ENCODE results near the gene BOC. TPM values are rescaled to one million over a fixed set of nuclear protein-coding genes. Genes with fewer than 3 reads are reported as not detected.

Gene BOC
- total and polyA plus RNA-seq, 2 experiments from 2014 or later: 2.1 to 4.1 TPM

- no peak for TF ChIP-seq REST (IDR thresholded peaks at IDR 0.05; ENCODE audit: unreplicated experiment)
- TF ChIP-seq EZH2 (IDR thresholded peaks at IDR 0.05; ENCODE audit: low read depth, unreplicated experiment): no peak
- no peak for TF ChIP-seq ETS1 (IDR thresholded peaks at IDR 0.05)
- no peak for TF ChIP-seq POLR2AphosphoS5 (IDR thresholded peaks at IDR 0.05; ENCODE audit: low read depth)
- no peak for TF ChIP-seq ZNF114 (CRISPR knock-in tag; IDR thresholded peaks at IDR 0.05)
- TF ChIP-seq STAT1 (IDR thresholded peaks at IDR 0.05; ENCODE audit: unreplicated experiment): no peak
- TF ChIP-seq JUNB (IDR thresholded peaks at IDR 0.05; ENCODE audit: unreplicated experiment): no peak
- TF ChIP-seq ZNF331 (CRISPR knock-in tag; IDR thresholded peaks at IDR 0.05; ENCODE audit: low read depth): no peak
- no peak for TF ChIP-seq CTCF (conservative IDR thresholded peaks at IDR 0.05; ENCODE audit: low read depth in 2 of 2)
Measured at GRCh38 chr3:113314923-113315322, 103.6 kb downstream of the BOC start (continued).

- Histone ChIP-seq H3K27ac (ENCODE audit: low read depth) (no peak overlapping the region), H2AFZ (no peak overlapping the region; the same call in 1 of the 2 replicates), H3K9me2 (ENCODE audit: insufficient read depth) (no peaks in the 10 kb centered on the region; the same call in 1 of the 2 replicates), H3K36me3 (ENCODE audit: insufficient read depth) (no peaks in the 10 kb centered on the region), H3F3A (replicated peaks; ENCODE audit: low read depth) (no peaks in the 10 kb centered on the region), H3K79me2 (replicated peaks; ENCODE audit: insufficient read depth) (no peaks in the 10 kb centered on the region), H3K27me3 (ENCODE audit: insufficient read depth) (no peaks in the 10 kb centered on the region), H3K4me3 (no peak overlapping the region), H3K4me1 (ENCODE audit: insufficient read depth) (no peaks in the 10 kb centered on the region), H3K4me2 (no peak overlapping the region), H4K20me1 (replicated peaks; ENCODE audit: insufficient read depth) (no peaks in the 10 kb centered on the region)
- no peaks in the 10 kb centered on the region for H3K9me3 Mint-ChIP-seq
- DNase-seq (ENCODE audit: low spot score) (no peak), ATAC-seq (no peak)
- no peak overlapping the region for H3K27ac Mint-ChIP-seq
- no peaks in the 10 kb centered on the region for H3K36me3 Mint-ChIP-seq (ENCODE audit: low read depth)
- H3K4me3 Mint-ChIP-seq: no peak overlapping the region
- no peaks in the 10 kb centered on the region for H3K4me1 Mint-ChIP-seq
- H3K27me3 Mint-ChIP-seq (ENCODE audit: insufficient read depth, low read depth, poor library complexity): no peaks in the 10 kb centered on the region
- TF ChIP-seq EZH2phosphoT487 (IDR thresholded peaks at IDR 0.05; ENCODE audit: unreplicated experiment) (no peak), ZNF462 (CRISPR knock-in tag; IDR thresholded peaks at IDR 0.05) (no peak), ZNF331 (CRISPR knock-in tag; IDR thresholded peaks at IDR 0.05; ENCODE audit: low read depth) (no peak), ETS1 (IDR thresholded peaks at IDR 0.05) (no peak), NANOG (IDR thresholded peaks at IDR 0.05; ENCODE audit: borderline replicate concordance) (no peak)
Measured at GRCh38 chr3:113329757-113330156, 118.4 kb downstream of the BOC start.
